Measurements from ENCODE around the gene PRPF6.

- TF ChIP-seq CTCF (IDR thresholded peaks at IDR 0.05 in 8 of 11, conservative IDR thresholded peaks at IDR 0.05 in 3 of 11) (no peak), POLR2A (IDR thresholded peaks at IDR 0.05) (no peak)
Measured at GRCh38 chr20:63968136-63968927, 12.6 kb upstream of the PRPF6 start.

Measured in spleen (tissue), 7 donors.